GM12878 (cell line): ENCODE results near the gene TRPM8. TPM values are rescaled to one million over a fixed set of nuclear protein-coding genes. Genes with fewer than 3 reads are reported as not detected.

Experiments used
- ATAC-seq: fragments of 200-7000 bp; cut with Tn5 transposase; 3 replicates; pipeline ENCODE4 v1.9.1; 2020; ENCODE audit warnings: mild to moderate bottlenecking, moderate library complexity
- BruUV-seq: library from RNA; stranded (reverse); fragments of 400-500 nt; replicated peaks from 2 replicates; lab custom pipeline; 2021; lab: Mats Ljungman, UMichigan
- CTCF ChIA-PET: fragments of 300-600 bp; sonication (Branson Sonifier 250); formaldehyde crosslinking; extraction: SDS; loops from one replicate; lab custom pipeline; 2021; ENCODE audit warnings: inconsistent platforms; lab: Yijun Ruan, JAX
- POLR2A ChIA-PET: fragments of 350-600 bp; formaldehyde crosslinking; extraction: SDS; loops from one replicate; lab custom pipeline; 2021; ENCODE audit warnings: inconsistent platforms; lab: Charles Lee
- RAD21 ChIA-PET: fragments of 300-600 bp; sonication (Branson Sonifier 250); formaldehyde crosslinking; loops from one replicate; lab custom pipeline; 2023; ENCODE audit warnings: antibody characterized with exemption; ENCODE audit not compliant: unreplicated experiment; lab: Charles Lee
- SMC1A ChIA-PET: fragments of 300-600 bp; sonication (Branson Sonifier 250); formaldehyde crosslinking; loops from one replicate; lab custom pipeline; 2023; ENCODE audit not compliant: unreplicated experiment, uncharacterized antibody; lab: Charles Lee
- DNase-seq: peaks from one replicate; pipeline ENCODE4 v3.0.0-alpha.2; 2011; ENCODE audit warnings: low read depth, low spot score
- FAIRE-seq: peaks from 3 replicates; lab custom pipeline; 2011; peaks lifted over from hg19 to GRCh38; lab: Jason Lieb, UNC
- H2AFZ ChIP-seq: 2 replicates; pipeline ENCODE4 v1.6.0; 2011; ENCODE audit warnings: low read depth, low read length, control low read depth; ENCODE audit not compliant: control insufficient read depth
- H3K27ac ChIP-seq: 2 replicates; pipeline ENCODE4 v1.5.1; 2011; ENCODE audit warnings: control low read depth; ENCODE audit not compliant: control insufficient read depth, insufficient read depth
- H3K27me3 ChIP-seq, 2 experiments: replicated peaks in 1 of 2; 2 replicates each; pipeline versions ENCODE4 v1.6.0 to v1.6.1; 2011; ENCODE audit warnings: low read length in 1 of 2; ENCODE audit not compliant: control insufficient read depth in 2 of 2, insufficient read depth in 2 of 2
- H3K36me3 ChIP-seq, 2 experiments: 2 replicates each; pipeline ENCODE4 v1.5.1; 2011; ENCODE audit warnings: low read length in 1 of 2; ENCODE audit not compliant: control insufficient read depth in 2 of 2, insufficient read depth in 2 of 2
- H3K4me1 ChIP-seq: 2 replicates; pipeline ENCODE4 v1.6.1; 2011; ENCODE audit warnings: mild to moderate bottlenecking, low read length, moderate library complexity, mixed read lengths; ENCODE audit not compliant: control insufficient read depth, insufficient read depth
- H3K4me2 ChIP-seq: 2 replicates; pipeline ENCODE4 v1.6.0; 2011; ENCODE audit warnings: control low read depth; ENCODE audit not compliant: control insufficient read depth, insufficient read depth
- H3K4me3 ChIP-seq: fragments of 200-600 bp; sonication (generic); 2 replicates; pipeline ENCODE4 v1.5.1; 2016
- H3K79me2 ChIP-seq: 2 replicates; pipeline ENCODE4 v1.6.0; 2011; ENCODE audit warnings: low read length; ENCODE audit not compliant: control insufficient read depth, insufficient read depth
- H3K9ac ChIP-seq: 2 replicates; pipeline ENCODE4 v1.8.0; 2011; ENCODE audit warnings: low read length, control low read depth, mixed read lengths; ENCODE audit not compliant: control insufficient read depth, insufficient read depth
- H3K9me3 ChIP-seq: replicated peaks from 3 replicates; pipeline ENCODE4 v1.5.1; 2011; ENCODE audit warnings: mild to moderate bottlenecking, low read length; ENCODE audit not compliant: control insufficient read depth, insufficient read depth
- H4K20me1 ChIP-seq: 2 replicates; pipeline ENCODE4 v1.6.0; 2011; ENCODE audit not compliant: control insufficient read depth, insufficient read depth
- CEBPZ ChIP-seq: fragments of 150-350 bp; IDR thresholded peaks from 2 replicates; pipeline ENCODE4 v1.6.1; 2016; ENCODE audit warnings: low read depth, low read length
- ETV6 ChIP-seq, 2 experiments: fragments of 450-650 bp in 1 of 2; IDR thresholded peaks in 1 of 2; conservative IDR thresholded peaks in 1 of 2; 2 replicates each; pipeline ENCODE4 v1.6.1; 2014; ENCODE audit warnings: antibody characterized with exemption in 1 of 2, borderline replicate concordance in 1 of 2, low read depth in 1 of 2, mild to moderate bottlenecking in 1 of 2, moderate library complexity in 1 of 2
- GABPA ChIP-seq: IDR thresholded peaks from 2 replicates; pipeline ENCODE4 v1.6.1; 2014; ENCODE audit warnings: antibody characterized with exemption, low read depth, mild to moderate bottlenecking, inconsistent platforms
- HCFC1 ChIP-seq: fragments of 150-350 bp; IDR thresholded peaks from 2 replicates; pipeline ENCODE4 v1.6.1; 2014; ENCODE audit warnings: low read length
- IRF4 ChIP-seq: IDR thresholded peaks from 2 replicates; pipeline ENCODE4 v1.6.1; 2011; ENCODE audit warnings: low read depth, low read length
- NFIC ChIP-seq: IDR thresholded peaks from 2 replicates; pipeline ENCODE4 v1.6.1; 2012; ENCODE audit warnings: low read depth, mild to moderate bottlenecking, inconsistent platforms, low read length, moderate library complexity
- NFYA ChIP-seq: IDR thresholded peaks from 2 replicates; pipeline ENCODE4 v1.6.1; 2011; ENCODE audit warnings: low read depth, mild to moderate bottlenecking, low read length, improper control_type of control experiment, borderline replicate concordance
- RAD51 ChIP-seq: fragments of 450-650 bp; IDR thresholded peaks from 2 replicates; pipeline ENCODE4 v1.6.1; 2016; ENCODE audit warnings: moderate library complexity, mild to moderate bottlenecking, inconsistent platforms
- SPI1 ChIP-seq: IDR thresholded peaks from 2 replicates; pipeline ENCODE4 v1.6.1; 2011; ENCODE audit warnings: low read depth, mild to moderate bottlenecking, low read length, moderate library complexity, borderline replicate concordance; ENCODE audit not compliant: insufficient read depth
- SREBF2 ChIP-seq: IDR thresholded peaks from 2 replicates; pipeline ENCODE4 v1.6.1; 2012; ENCODE audit warnings: mild to moderate bottlenecking, low read length
- ZNF274 ChIP-seq: IDR thresholded peaks from one replicate; pipeline ENCODE4 v1.8.0; 2011; ENCODE audit not compliant: insufficient read length, insufficient read depth
- ZNF384 ChIP-seq: IDR thresholded peaks from 2 replicates; pipeline ENCODE4 v1.6.1; 2012; ENCODE audit warnings: low read depth, mild to moderate bottlenecking, low read length, improper control_type of control experiment, borderline replicate concordance
- WGBS: methylation state at CpG from one replicate; pipeline ENCODE4 v1.1.6; 2016; ENCODE audit warnings: low lambda C conversion rate; ENCODE audit not compliant: insufficient replicate concordance, insufficient coverage; ENCODE audit errors: missing lambda C conversion rate; 5-methylcytosine and 5-hydroxymethylcytosine counted together
- in situ Hi-C: fragments of 300-500 bp; cut with MboI; formaldehyde crosslinking; loops from 9 replicates; pipeline ENCODE4 v1.14.3; 2018; ENCODE audit warnings: mixed read lengths
- intact Hi-C: fragments of 100-400 bp; cut with micrococcal nuclease; formaldehyde crosslinking; loops from one replicate; pipeline ENCODE4 v1.14.2; 2022; ENCODE audit not compliant: unreplicated experiment
- polyA plus RNA-seq, 11 experiments: library from polyadenylated mRNA; depleted of rRNA in 4 of 11; unstranded in 6 of 11; stranded (reverse) in 5 of 11; fragments of >200 nt; fragmentation: Nextera tagmentation in 4 of 11; fragmentation: Illumina TruSeq in 1 of 11; extraction: Ambion mirVana in 4 of 11; extraction: Trizol in 1 of 11; gene quantifications; 1 replicate in 1 of 11; 2 replicates in 10 of 11; pipeline versions ENCODE4 v1.2.1 to v1.2.3, GENCODE V29; 2011 to 2016; ENCODE audit warnings: inconsistent platforms in 2 of 11, missing spikeins in 2 of 11, low read depth in 1 of 11
- total RNA-seq, 4 experiments: library from RNA; depleted of rRNA in 3 of 4; stranded (reverse); fragments of >200 nt in 3 of 4; fragmentation: Illumina TruSeq in 1 of 4; extraction: Trizol in 1 of 4; gene quantifications; 2 replicates each; pipeline versions ENCODE4 v1.2.1 to v1.2.3, GENCODE V29; 2013 to 2021

Gene TRPM8
- total and polyA plus RNA-seq, 10 of the 15 experiments (the other 5 are each of a cell fraction or from before 2014, with no cell fraction given) = 3.9 TPM; not detected in 9

GRCh38 chr2:233871432-233871831, 45.7 kb upstream of the TRPM8 start:
- SMC1A ChIA-PET = no interaction called here
- FAIRE-seq (no peak), DNase-seq (no peak), ATAC-seq (no peak)
- no peak for TF ChIP-seq GABPA
- TF ChIP-seq HCFC1 = no peak
- no peak for TF ChIP-seq IRF4
- no peak for TF ChIP-seq SPI1
- no peak for TF ChIP-seq RAD51
- no peak for TF ChIP-seq SREBF2
- no peak for TF ChIP-seq ZNF274
- TF ChIP-seq ZNF384 = no peak
- no peak for TF ChIP-seq ETV6 (conservative IDR thresholded peaks at IDR 0.05 in 1 of 2, IDR thresholded peaks at IDR 0.05 in 1 of 2; ENCODE audit: borderline replicate concordance in 1 of 2, low read depth in 1 of 2)
- TF ChIP-seq NFIC = no peak
- TF ChIP-seq CEBPZ = no peak
- no peak for TF ChIP-seq NFYA
- H3K4me2 ChIP-seq = no peak overlapping the region
- no peak overlapping the region for H3K27ac ChIP-seq
- H3K9me3 ChIP-seq = no peaks in the 10 kb centered on the region; the same call in 1 of the 3 replicates
- no TSS peak for BruUV-seq
- no peak overlapping the region for H3K4me3 ChIP-seq
- H3K27me3 ChIP-seq = no peaks in the 10 kb centered on the region
- in situ Hi-C loops = no loop called here
- H3K9ac ChIP-seq = no peak overlapping the region
- POLR2A ChIA-PET = no interaction called here
- WGBS = 20% methylated on average over 4 of the region's 4 CpGs
- H2AFZ ChIP-seq = no peak overlapping the region
- CTCF ChIA-PET = interaction anchor here (0.7 to 2.6 kb wide), 3 partner anchors 8 to 16 kb away, joined by 3 to 8 read pairs (median 4); no protein-coding TSS in a partner anchor
- intact Hi-C loops = no loop called here
- H4K20me1 ChIP-seq = no peaks in the 10 kb centered on the region
- H3K36me3 ChIP-seq = no peaks in the 10 kb centered on the region
- H3K4me1 ChIP-seq = no peaks in the 10 kb centered on the region
- H3K79me2 ChIP-seq = no peaks in the 10 kb centered on the region; the same call in 1 of the 2 replicates
- RAD21 ChIA-PET = no interaction called here
